SH-SY5Y (cell line): ENCODE data around the gene DEAF1.

Experiments used
- GATA2 ChIP-seq: IDR thresholded peaks from 2 replicates; pipeline ENCODE4 v1.6.1; 2011; ENCODE audit warnings: mild to moderate bottlenecking, low read depth, low read length
- GATA3 ChIP-seq: IDR thresholded peaks from 2 replicates; pipeline ENCODE4 v1.6.1; 2011; ENCODE audit warnings: low read depth, mild to moderate bottlenecking, low read length, moderate library complexity

DNA sequence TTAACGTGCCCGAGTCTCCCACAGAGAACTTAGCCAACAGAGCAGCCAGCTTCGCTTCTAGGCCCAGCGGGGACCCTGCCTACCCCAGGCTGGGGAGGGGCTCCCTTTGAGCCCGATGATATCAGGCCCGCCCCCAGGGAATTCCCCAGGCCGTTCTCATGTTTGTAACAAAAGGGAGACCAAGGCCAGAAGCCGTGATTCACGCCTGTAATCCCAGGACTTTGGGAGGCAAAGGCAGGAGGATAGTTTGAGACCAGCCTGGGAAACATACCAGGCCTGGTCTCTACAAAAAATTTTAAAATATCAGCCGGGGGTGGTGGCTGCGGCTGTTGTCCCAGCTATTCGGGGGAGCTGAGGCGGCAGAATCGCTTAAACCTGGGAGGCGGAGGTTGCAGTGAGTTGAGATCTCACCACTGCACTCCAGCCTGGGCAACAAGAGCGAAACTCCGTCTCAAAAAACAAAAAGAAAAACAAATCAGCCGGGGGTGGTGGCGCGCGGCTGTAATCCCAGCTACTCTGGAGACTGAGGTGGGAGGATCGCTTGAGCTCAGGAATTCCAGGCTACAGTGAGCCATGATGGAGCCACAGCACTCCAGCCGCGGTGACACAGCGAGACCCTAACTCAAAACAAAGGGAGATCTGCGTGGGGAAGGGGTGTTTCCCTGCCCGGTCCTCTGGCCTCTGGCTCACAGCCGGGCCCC lies 56.2 kb downstream of the DEAF1 start:
- TF ChIP-seq GATA3 (no peak), GATA2 (no peak)
